ENCODE results near the gene ANK2. TPM values are rescaled to one million over a fixed set of nuclear protein-coding genes. Genes with fewer than 3 reads are reported as not detected.

The ANK2 gene
- total RNA-seq, 4 donors from 2014 or later = 13.7 to 47.4 (median 30.5) TPM

GRCh38 chr4:113331811-113332210 lies 282.4 kb downstream of the ANK2 start:
- in situ Hi-C loops (cut with MboI; ENCODE audit: low pct_ligation_motif_present in 1 of 4, low pct_unique_long_range_greater_than_20kb in 1 of 4, low sequenced_read_pairs in 3 of 4) (no loop called here), intact Hi-C loops (cut with DNase I; ENCODE audit: low total_unique reads) (no loop called here)
- Histone ChIP-seq H3K9me3 (no peaks in the 10 kb centered on the region), H3K4me1 (peaks cover 0 to 9% (median 0%) of the 10 kb centered on the region in 4 donors), H3K27ac (no peak overlapping the region), H3K4me3 (no peak overlapping the region), H3K27me3 (no peaks in the 10 kb centered on the region), H3K36me3 (no peaks in the 10 kb centered on the region)
- no peak for DNase-seq
- no peak for TF ChIP-seq EP300 (IDR thresholded peaks at IDR 0.05; ENCODE audit: low read depth)
- TF ChIP-seq POLR2A (IDR thresholded peaks at IDR 0.05) = no peak
- TF ChIP-seq CTCF (IDR thresholded peaks at IDR 0.05) = no peak
- no peak for TF ChIP-seq POLR2AphosphoS5 (IDR thresholded peaks at IDR 0.05)
- 81 to 100% methylated on average over 1 to 6 of the region's 6 CpGs for WGBS, 2 donors (ENCODE audit: low coverage in 1 of 2)

- WGBS, 2 donors (ENCODE audit: low coverage in 1 of 2) = 85 to 91% methylated on average over 5 of the region's 5 CpGs
- Histone ChIP-seq H3K36me3 (no peaks in the 10 kb centered on the region), H3K27me3 (no peaks in the 10 kb centered on the region), H3K27ac (no peak overlapping the region), H3K4me1 (peaks cover 0 to under 1% (median 0%) of the 10 kb centered on the region in 4 donors), H3K9me3 (no peaks in the 10 kb centered on the region), H3K4me3 (no peak overlapping the region)
- TF ChIP-seq POLR2AphosphoS5 (IDR thresholded peaks at IDR 0.05) (no peak), EP300 (IDR thresholded peaks at IDR 0.05; ENCODE audit: low read depth) (no peak)
- in situ Hi-C loops (cut with MboI; ENCODE audit: low pct_ligation_motif_present in 1 of 4, low pct_unique_long_range_greater_than_20kb in 1 of 4, low sequenced_read_pairs in 3 of 4) = no loop called here
- intact Hi-C loops (cut with DNase I; ENCODE audit: low total_unique reads) = no loop called here
- DNase-seq = no peak
Observed at GRCh38 chr4:113332701-113333100, 283.2 kb downstream of the ANK2 start.

- Histone ChIP-seq H3K9me3 (no peaks in the 10 kb centered on the region), H3K36me3 (no peaks in the 10 kb centered on the region), H3K4me1 (no peaks in the 10 kb centered on the region), H3K27ac (no peak overlapping the region), H3K4me3 (no peak overlapping the region), H3K27me3 (no peaks in the 10 kb centered on the region)
- DNase-seq = no peak
- 93 to 100% methylated on average over 2 to 10 of the region's 10 CpGs for WGBS, 2 donors (ENCODE audit: low coverage in 1 of 2)
- intact Hi-C loops (cut with DNase I; ENCODE audit: low total_unique reads) = no loop called here
- TF ChIP-seq CTCF (IDR thresholded peaks at IDR 0.05) (no peak), POLR2A (IDR thresholded peaks at IDR 0.05) (no peak)
- in situ Hi-C loops (cut with MboI; ENCODE audit: low pct_ligation_motif_present in 1 of 4, low pct_unique_long_range_greater_than_20kb in 1 of 4, low sequenced_read_pairs in 3 of 4) = no loop called here
Observed at GRCh38 chr4:113335746-113336145, 286.3 kb downstream of the ANK2 start.

GRCh38 chr4:113336556-113336955 lies 287.1 kb downstream of the ANK2 start:
- intact Hi-C loops (cut with DNase I; ENCODE audit: low total_unique reads) (no loop called here), in situ Hi-C loops (cut with MboI; ENCODE audit: low pct_ligation_motif_present in 1 of 4, low pct_unique_long_range_greater_than_20kb in 1 of 4, low sequenced_read_pairs in 3 of 4) (no loop called here)
- no peaks in the 10 kb centered on the region for H3K36me3 ChIP-seq
- WGBS, 2 donors (ENCODE audit: low coverage in 1 of 2) = 42 to 83% methylated on average over 2 of the region's 2 CpGs
- no peak for DNase-seq
- TF ChIP-seq POLR2AphosphoS5 (IDR thresholded peaks at IDR 0.05) = no peak
- no peak for TF ChIP-seq CTCF (IDR thresholded peaks at IDR 0.05)
- no peak for TF ChIP-seq EP300 (IDR thresholded peaks at IDR 0.05; ENCODE audit: low read depth)
- TF ChIP-seq POLR2A (IDR thresholded peaks at IDR 0.05) = no peak
- no peak overlapping the region for H3K4me3 ChIP-seq
- no peak overlapping the region for H3K27ac ChIP-seq
- no peaks in the 10 kb centered on the region for H3K4me1 ChIP-seq
- no peaks in the 10 kb centered on the region for H3K27me3 ChIP-seq
- no peaks in the 10 kb centered on the region for H3K9me3 ChIP-seq

GRCh38 chr4:113339430-113339813 lies 290.0 kb downstream of the ANK2 start:
- Histone ChIP-seq H3K9me3 (no peaks in the 10 kb centered on the region), H3K27me3 (no peaks in the 10 kb centered on the region), H3K4me1 (no peaks in the 10 kb centered on the region), H3K36me3 (peaks cover 0 to 4% (median 1%) of the 10 kb centered on the region in 4 donors), H3K27ac (no peak overlapping the region), H3K4me3 (no peak overlapping the region)
- intact Hi-C loops (cut with DNase I; ENCODE audit: low total_unique reads) (no loop called here), in situ Hi-C loops (cut with MboI; ENCODE audit: low pct_ligation_motif_present in 1 of 4, low pct_unique_long_range_greater_than_20kb in 1 of 4, low sequenced_read_pairs in 3 of 4) (no loop called here)
- 57 to 61% methylated on average over 4 of the region's 4 CpGs for WGBS, 2 donors (ENCODE audit: low coverage in 1 of 2)
- DNase-seq = no peak
- TF ChIP-seq POLR2AphosphoS5 (IDR thresholded peaks at IDR 0.05) (no peak), CTCF (IDR thresholded peaks at IDR 0.05) (no peak), POLR2A (IDR thresholded peaks at IDR 0.05) (no peak), EP300 (IDR thresholded peaks at IDR 0.05; ENCODE audit: low read depth) (no peak)
